ENCODE data around the gene TM2D3. TPM values are rescaled to one million over a fixed set of nuclear protein-coding genes. Genes with fewer than 3 reads are reported as not detected.

The TM2D3 gene
- polyA plus RNA-seq, 6 donors from 2014 or later = 32.5 to 90.4 (median 49.4) TPM

- Mint-ChIP-seq H3K36me3 (peaks cover 0 to 8% of the 10 kb centered on the region in 2 donors), H3K4me3 (no peak overlapping the region), H3K9me3 (no peaks in the 10 kb centered on the region), H3K4me1 (peaks cover 7 to 9% (median 8%) of the 10 kb centered on the region in 3 donors), H3K27me3 (no peaks in the 10 kb centered on the region), H3K27ac (no peak overlapping the region)
- ATAC-seq (ENCODE audit: low read depth in 2 of 2) (no peak), DNase-seq (no peak)
Measured at GRCh38 chr15:101615986-101616848, 36.0 kb downstream of the TM2D3 start.

DNA sequence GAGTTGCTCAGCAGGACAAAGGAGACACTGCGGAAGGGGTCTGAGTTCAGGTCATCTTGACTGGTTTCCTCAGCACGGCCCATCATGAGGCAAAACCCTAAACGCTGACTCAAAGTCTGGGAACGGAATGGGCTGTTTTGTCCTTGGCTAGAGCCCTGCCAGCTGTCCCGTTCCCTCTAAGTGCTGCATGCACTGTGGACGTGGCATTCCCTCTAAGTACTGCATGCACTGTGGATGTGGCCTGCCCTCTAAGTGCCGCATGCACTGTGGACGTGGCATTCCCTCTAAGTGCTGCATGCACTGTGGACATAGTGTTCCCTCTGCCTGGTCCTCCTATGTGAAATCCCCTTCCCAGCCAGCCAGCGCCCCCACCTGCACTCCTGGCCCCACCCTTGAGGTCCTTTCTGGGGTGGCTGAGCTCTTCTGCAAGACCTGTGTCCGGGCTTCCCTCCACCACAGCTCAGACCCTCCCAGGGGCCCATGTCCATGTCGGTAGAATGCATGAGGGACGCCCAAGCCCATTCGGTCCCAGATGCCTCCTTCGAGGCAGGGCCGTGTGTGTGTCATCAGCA lies 36.7 kb downstream of the TM2D3 start:
- Mint-ChIP-seq H3K27me3 (no peaks in the 10 kb centered on the region), H3K4me1 (peaks cover 1 to 4% (median 3%) of the 10 kb centered on the region in 3 donors), H3K9me3 (no peaks in the 10 kb centered on the region), H3K27ac (no peak overlapping the region), H3K36me3 (peaks cover 0 to 8% of the 10 kb centered on the region in 2 donors), H3K4me3 (no peak overlapping the region)
- DNase-seq (no peak), ATAC-seq (ENCODE audit: low read depth in 2 of 2) (no peak)

GRCh38 chr15:101614761-101615160 lies 37.4 kb downstream of the TM2D3 start:
- DNase-seq = no peak
- peaks cover 0 to 8% of the 10 kb centered on the region in 2 donors for H3K36me3 Mint-ChIP-seq
- peaks cover 0 to 4% (median 0%) of the 10 kb centered on the region in 3 donors for H3K4me1 Mint-ChIP-seq
- H3K4me3 Mint-ChIP-seq = no peak overlapping the region
- no peak overlapping the region for H3K27ac Mint-ChIP-seq
- no peaks in the 10 kb centered on the region for H3K27me3 Mint-ChIP-seq
- H3K9me3 Mint-ChIP-seq = no peaks in the 10 kb centered on the region
- no peak for ATAC-seq (ENCODE audit: low read depth in 2 of 2)

GRCh38 chr15:101614001-101614585 lies 38.1 kb downstream of the TM2D3 start:
- ATAC-seq (ENCODE audit: low read depth in 2 of 2) (no peak), DNase-seq (no peak)
- Mint-ChIP-seq H3K27ac (no peak overlapping the region), H3K4me1 (peaks cover 0 to 4% (median 0%) of the 10 kb centered on the region in 3 donors), H3K9me3 (no peaks in the 10 kb centered on the region), H3K4me3 (no peak overlapping the region), H3K27me3 (no peaks in the 10 kb centered on the region), H3K36me3 (peaks cover 0 to 8% of the 10 kb centered on the region in 2 donors)

GRCh38 chr15:101613130-101614000 lies 38.8 kb downstream of the TM2D3 start:
- H3K27ac Mint-ChIP-seq = no peak overlapping the region

GRCh38 chr15:101612676-101613075 lies 39.5 kb downstream of the TM2D3 start:
- H3K27me3 Mint-ChIP-seq = no peaks in the 10 kb centered on the region
- ATAC-seq (ENCODE audit: low read depth in 2 of 2) = no peak
- no peak overlapping the region for H3K4me3 Mint-ChIP-seq
- H3K27ac Mint-ChIP-seq = no peak overlapping the region
- DNase-seq = no peak
- H3K36me3 Mint-ChIP-seq = peaks cover 0 to 8% of the 10 kb centered on the region in 2 donors
- no peaks in the 10 kb centered on the region for H3K9me3 Mint-ChIP-seq
- no peaks in the 10 kb centered on the region for H3K4me1 Mint-ChIP-seq

More at GRCh38 chr15:101613130-101614000, 38.8 kb downstream of the TM2D3 start:
- H3K27me3 Mint-ChIP-seq = no peaks in the 10 kb centered on the region
- peaks cover 0 to 8% of the 10 kb centered on the region in 2 donors for H3K36me3 Mint-ChIP-seq
- DNase-seq (no peak), ATAC-seq (ENCODE audit: low read depth in 2 of 2) (no peak)
- peak overlapping the region in 1 of 8 donors; percentile 50 for H3K4me3 Mint-ChIP-seq
- H3K9me3 Mint-ChIP-seq = no peaks in the 10 kb centered on the region
- H3K4me1 Mint-ChIP-seq = no peaks in the 10 kb centered on the region

DNA sequence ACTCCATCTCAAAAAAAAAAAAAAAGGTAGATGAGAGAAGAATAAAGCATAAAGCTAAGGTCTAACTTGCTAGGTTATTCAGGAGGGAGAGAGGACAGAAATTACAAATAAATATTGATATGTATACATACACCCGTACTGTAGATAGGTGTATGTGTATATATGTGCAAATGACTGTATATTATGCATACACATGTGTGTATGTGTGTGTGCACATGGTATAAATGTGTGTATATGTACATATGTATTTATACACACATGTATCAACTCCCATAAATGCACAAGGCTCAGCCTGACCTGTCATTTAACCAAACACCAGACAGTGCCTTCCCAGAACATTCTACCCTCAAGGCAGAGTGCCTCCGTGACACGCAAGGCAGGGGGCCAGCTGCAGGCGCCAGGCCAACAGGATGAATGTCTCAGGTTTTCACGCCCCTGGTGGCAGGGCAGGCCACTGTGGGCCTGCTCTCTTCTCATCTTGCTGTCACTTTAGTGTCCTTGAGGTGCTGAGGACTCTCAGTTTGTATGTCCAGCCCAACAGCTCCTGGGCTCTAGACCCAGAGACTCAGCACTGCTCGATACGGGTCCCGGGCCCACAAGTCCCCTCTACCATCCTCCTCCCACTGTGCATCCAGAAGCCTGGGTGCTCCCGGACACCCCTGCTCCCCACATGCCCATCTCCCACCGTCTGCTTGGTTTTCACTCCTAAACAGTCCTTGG lies 40.4 kb downstream of the TM2D3 start:
- no peaks in the 10 kb centered on the region for H3K9me3 Mint-ChIP-seq
- H3K36me3 Mint-ChIP-seq = peaks cover 0 to 1% of the 10 kb centered on the region in 2 donors
- no peak overlapping the region for H3K27ac Mint-ChIP-seq
- H3K4me3 Mint-ChIP-seq = peak overlapping the region in 1 of 8 donors; percentile 33
- DNase-seq = no peak
- H3K27me3 Mint-ChIP-seq = no peaks in the 10 kb centered on the region
- H3K4me1 Mint-ChIP-seq = no peaks in the 10 kb centered on the region
- no peak for ATAC-seq (ENCODE audit: low read depth in 2 of 2)

DNA sequence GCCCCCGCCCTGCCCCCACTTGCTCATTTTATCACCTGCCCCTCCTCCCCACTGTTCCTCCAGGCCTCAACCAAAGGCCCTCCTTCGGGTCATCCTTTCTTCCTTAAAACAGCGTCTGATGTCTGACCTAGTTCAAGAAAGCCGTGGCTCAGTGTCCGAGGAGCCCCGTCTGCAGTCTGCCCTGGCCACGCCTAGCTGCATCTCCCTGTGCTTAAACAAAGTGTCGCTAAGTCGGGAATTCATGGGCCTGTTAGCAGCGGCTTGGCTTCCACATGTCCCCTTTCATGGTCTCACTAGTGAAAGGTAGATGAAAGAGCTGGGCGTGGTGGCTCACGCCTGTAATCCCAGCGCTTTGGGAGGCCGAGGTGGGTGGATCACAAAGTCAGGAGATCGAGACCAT lies 41.2 kb downstream of the TM2D3 start:
- H3K27ac Mint-ChIP-seq = no peak overlapping the region
- no peaks in the 10 kb centered on the region for H3K27me3 Mint-ChIP-seq
- no peaks in the 10 kb centered on the region for H3K36me3 Mint-ChIP-seq
- H3K9me3 Mint-ChIP-seq = no peaks in the 10 kb centered on the region
- ATAC-seq (ENCODE audit: low read depth in 2 of 2) (no peak), DNase-seq (no peak)
- H3K4me3 Mint-ChIP-seq = no peak overlapping the region
- H3K4me1 Mint-ChIP-seq = no peaks in the 10 kb centered on the region

DNA sequence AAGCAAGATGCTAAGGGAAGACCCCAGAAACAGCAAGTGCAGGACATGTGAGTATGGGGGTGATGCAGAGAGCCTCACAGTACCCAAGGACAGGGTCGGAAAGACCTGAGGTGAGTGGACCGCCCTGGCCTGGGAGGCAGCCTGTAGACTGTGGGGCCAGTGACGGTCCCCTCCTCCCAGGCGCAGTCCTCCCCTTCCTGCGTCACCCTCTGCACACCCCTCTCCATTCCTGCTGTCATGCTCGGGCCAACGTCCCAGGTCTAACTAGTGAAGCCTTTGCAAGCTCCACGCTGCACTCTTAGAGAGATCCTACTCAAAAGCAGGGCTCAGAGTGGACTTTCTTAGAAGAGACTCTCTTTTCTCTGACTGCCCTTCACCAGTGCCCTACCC lies 41.6 kb downstream of the TM2D3 start:
- ATAC-seq (ENCODE audit: low read depth in 2 of 2) = no peak
- Mint-ChIP-seq H3K9me3 (no peaks in the 10 kb centered on the region), H3K27me3 (peaks cover 0 to 2% (median 0%) of the 10 kb centered on the region in 3 donors), H3K27ac (no peak overlapping the region), H3K4me1 (no peaks in the 10 kb centered on the region), H3K4me3 (no peak overlapping the region), H3K36me3 (no peaks in the 10 kb centered on the region)
- no peak for DNase-seq

GRCh38 chr15:101609742-101610610 lies 42.2 kb downstream of the TM2D3 start:
- DNase-seq (no peak), ATAC-seq (ENCODE audit: low read depth in 2 of 2) (no peak)
- no peak overlapping the region for H3K27ac Mint-ChIP-seq
- H3K4me1 Mint-ChIP-seq = no peaks in the 10 kb centered on the region
- no peak overlapping the region for H3K4me3 Mint-ChIP-seq
- H3K36me3 Mint-ChIP-seq = peaks cover 0 to 2% of the 10 kb centered on the region in 2 donors
- peaks cover 0 to 6% (median 2%) of the 10 kb centered on the region in 3 donors for H3K27me3 Mint-ChIP-seq
- peaks cover 0 to 3% (median 0%) of the 10 kb centered on the region in 7 donors for H3K9me3 Mint-ChIP-seq

GRCh38 chr15:101608201-101608600 lies 44.0 kb downstream of the TM2D3 start:
- H3K9me3 Mint-ChIP-seq = peaks cover 5 to 10% (median 7%) of the 10 kb centered on the region in 7 donors
- H3K27ac Mint-ChIP-seq = no peak overlapping the region
- H3K4me1 Mint-ChIP-seq = no peaks in the 10 kb centered on the region
- ATAC-seq (ENCODE audit: low read depth in 2 of 2) (no peak), DNase-seq (no peak)
- H3K4me3 Mint-ChIP-seq = no peak overlapping the region
- peaks cover 8 to 18% (median 13%) of the 10 kb centered on the region in 3 donors for H3K27me3 Mint-ChIP-seq
- H3K36me3 Mint-ChIP-seq = peaks cover 0 to 12% of the 10 kb centered on the region in 2 donors

DNA sequence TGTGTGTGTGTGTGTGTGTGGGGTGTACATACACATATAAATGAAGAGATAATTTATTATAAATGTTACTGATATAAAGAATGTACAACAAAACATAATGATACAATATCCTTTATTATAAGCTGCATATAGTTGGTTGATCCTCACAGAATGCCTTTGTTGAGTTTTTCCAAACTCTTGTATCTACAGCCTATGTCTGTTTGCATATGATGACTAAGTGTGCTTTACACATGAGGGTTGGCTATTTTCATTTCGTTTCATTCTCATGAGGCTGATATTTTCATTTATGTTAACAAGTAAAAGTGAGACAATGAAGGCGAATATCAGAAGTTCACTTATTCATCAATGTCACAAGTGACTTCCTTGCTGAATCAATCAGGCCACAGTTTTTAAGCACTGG lies 45.1 kb downstream of the TM2D3 start:
- peaks cover 5 to 10% (median 7%) of the 10 kb centered on the region in 7 donors for H3K9me3 Mint-ChIP-seq

More for the DNA sequence above, 45.1 kb downstream of the TM2D3 start:
- Mint-ChIP-seq H3K4me3 (peak overlapping the region in 1 of 8 donors; percentile 60), H3K4me1 (no peaks in the 10 kb centered on the region), H3K27ac (no peak overlapping the region), H3K27me3 (peaks cover 8 to 24% (median 13%) of the 10 kb centered on the region in 3 donors), H3K36me3 (peaks cover 0 to 12% of the 10 kb centered on the region in 2 donors)
- DNase-seq = no peak
- ATAC-seq (ENCODE audit: low read depth in 2 of 2) = no peak
